HEK293T (cell line): Measurements from ENCODE around the gene AMER3.
"Not testable (repeated sequence)": the region's sequence is repeated elsewhere in the genome, so short reads cannot be mapped to it uniquely, and the experiment has no call there.

Experiments used
- BHLHE40 ChIP-seq: fragments of 450-650 bp; IDR thresholded peaks from 2 replicates; pipeline ENCODE4 v1.6.1; 2016; ENCODE audit warnings: mild to moderate bottlenecking, moderate library complexity, borderline replicate concordance
- FOXA1 ChIP-seq: fragments of 450-650 bp; IDR thresholded peaks from 2 replicates; pipeline ENCODE4 v1.6.1; 2016; ENCODE audit warnings: mild to moderate bottlenecking
- FOXK2 ChIP-seq: fragments of 450-650 bp; IDR thresholded peaks from 2 replicates; pipeline ENCODE4 v1.6.1; 2016; ENCODE audit warnings: mild to moderate bottlenecking
- FOXM1 ChIP-seq: fragments of 450-650 bp; IDR thresholded peaks from 2 replicates; pipeline ENCODE4 v1.6.1; 2017; ENCODE audit warnings: mild to moderate bottlenecking, borderline replicate concordance
- LEF1 ChIP-seq: fragments of 450-650 bp; IDR thresholded peaks from 2 replicates; pipeline ENCODE4 v1.6.1; 2017; ENCODE audit warnings: mild to moderate bottlenecking, borderline replicate concordance
- NFRKB ChIP-seq: fragments of 450-650 bp; IDR thresholded peaks from 2 replicates; pipeline ENCODE4 v1.6.1; 2016; ENCODE audit warnings: mild to moderate bottlenecking, moderate library complexity
- PKNOX1 ChIP-seq: fragments of 450-650 bp; IDR thresholded peaks from 2 replicates; pipeline ENCODE4 v1.6.1; 2016
- SP1 ChIP-seq: fragments of 450-650 bp; IDR thresholded peaks from 2 replicates; pipeline ENCODE4 v1.6.1; 2017
- SUZ12 ChIP-seq: fragments of 450-650 bp; IDR thresholded peaks from 2 replicates; pipeline ENCODE4 v1.6.1; 2016; ENCODE audit warnings: mild to moderate bottlenecking
- TARDBP ChIP-seq: fragments of 450-650 bp; IDR thresholded peaks from 2 replicates; pipeline ENCODE4 v1.6.1; 2016

- not testable (repeated sequence) for TF ChIP-seq FOXA1, PKNOX1, FOXM1, FOXK2, TARDBP, BHLHE40, NFRKB, SUZ12, LEF1, SP1
These were observed 40.5 kb upstream of the AMER3 start for GRCh38 chr2:130714795-130715194.
